H9 (cell line): ENCODE measurements around the gene GRID2. TPM values are rescaled to one million over a fixed set of nuclear protein-coding genes. Genes with fewer than 3 reads are reported as not detected.

Experiments
- DNase-seq: peaks from one replicate; pipeline ENCODE4 v3.0.0-alpha.2; 2017
- H2AFZ ChIP-seq: one replicate; pipeline ENCODE4 v1.6.1; 2013; ENCODE audit warnings: mild to moderate bottlenecking, low read length, control low read depth, moderate library complexity
- H2AK5ac ChIP-seq: 2 replicates; pipeline ENCODE4 v1.6.1; 2013; ENCODE audit warnings: low read length, control low read depth, mixed read lengths; ENCODE audit not compliant: insufficient read length
- H2BK120ac ChIP-seq: one replicate; pipeline ENCODE4 v1.6.1; 2013; ENCODE audit warnings: low read depth, mild to moderate bottlenecking, low read length, control low read depth, inconsistent platforms; ENCODE audit not compliant: poor library complexity, severe bottlenecking
- H2BK12ac ChIP-seq: 2 replicates; pipeline ENCODE4 v1.6.1; 2013; ENCODE audit warnings: low read length, control low read depth, mixed read lengths, low read depth; ENCODE audit not compliant: insufficient read length
- H2BK15ac ChIP-seq: 2 replicates; pipeline ENCODE4 v1.6.1; 2013; ENCODE audit warnings: low read depth, low read length, control low read depth
- H2BK20ac ChIP-seq: one replicate; pipeline ENCODE4 v1.6.1; 2013; ENCODE audit warnings: low read depth, mild to moderate bottlenecking, low read length, control low read depth, inconsistent platforms; ENCODE audit not compliant: poor library complexity, severe bottlenecking
- H2BK5ac ChIP-seq: 2 replicates; pipeline ENCODE4 v1.6.1; 2013; ENCODE audit warnings: low read length, control low read depth, mixed read lengths; ENCODE audit not compliant: insufficient read length
- H3K14ac ChIP-seq: 2 replicates; pipeline ENCODE4 v1.6.1; 2013; ENCODE audit warnings: low read length, control low read depth; ENCODE audit not compliant: insufficient read depth
- H3K18ac ChIP-seq: 2 replicates; pipeline ENCODE4 v1.6.1; 2013; ENCODE audit warnings: low read depth, mild to moderate bottlenecking, mixed read lengths, low read length, control low read depth; ENCODE audit not compliant: insufficient read length
- H3K23ac ChIP-seq: 2 replicates; pipeline ENCODE4 v1.6.1; 2013; ENCODE audit warnings: low read length, control low read depth, mixed read lengths, low read depth; ENCODE audit not compliant: insufficient read length
- H3K23me2 ChIP-seq: 2 replicates; pipeline ENCODE4 v1.6.1; 2013; ENCODE audit warnings: low read depth, mild to moderate bottlenecking, mixed read lengths, low read length, control low read depth; ENCODE audit not compliant: insufficient read length, poor library complexity, severe bottlenecking
- H3K27ac ChIP-seq: 2 replicates; pipeline ENCODE4 v1.5.1; 2013; ENCODE audit warnings: low read length, control low read depth, mixed read lengths, low read depth; ENCODE audit not compliant: insufficient read length
- H3K27me3 ChIP-seq: 2 replicates; pipeline ENCODE4 v1.6.1; 2013; ENCODE audit warnings: low read length, control low read depth, inconsistent platforms; ENCODE audit not compliant: insufficient read depth
- H3K4ac ChIP-seq: 2 replicates; pipeline ENCODE4 v1.6.1; 2013; ENCODE audit warnings: low read depth, mild to moderate bottlenecking, control low read depth, inconsistent platforms, low read length, moderate library complexity
- H3K4me1 ChIP-seq: 2 replicates; pipeline ENCODE4 v1.6.1; 2013; ENCODE audit warnings: low read length, control low read depth, inconsistent platforms; ENCODE audit not compliant: insufficient read depth
- H3K4me2 ChIP-seq: 2 replicates; pipeline ENCODE4 v1.6.1; 2013; ENCODE audit warnings: low read length, control low read depth, mixed read lengths; ENCODE audit not compliant: insufficient read length, insufficient read depth
- H3K56ac ChIP-seq: 2 replicates; pipeline ENCODE4 v1.6.1; 2013; ENCODE audit warnings: low read depth, mild to moderate bottlenecking, mixed read lengths, low read length, control low read depth; ENCODE audit not compliant: insufficient read length
- H3K79me1 ChIP-seq: 2 replicates; pipeline ENCODE4 v1.6.1; 2013; ENCODE audit warnings: low read depth, mild to moderate bottlenecking, moderate library complexity, low read length, control low read depth, inconsistent platforms; ENCODE audit not compliant: insufficient read depth, poor library complexity, severe bottlenecking
- H3K79me2 ChIP-seq: 2 replicates; pipeline ENCODE4 v1.6.1; 2013; ENCODE audit warnings: low read length, control low read depth, inconsistent platforms; ENCODE audit not compliant: insufficient read depth
- H3K9ac ChIP-seq: 2 replicates; pipeline ENCODE4 v1.6.1; 2013; ENCODE audit warnings: low read length, control low read depth, mixed read lengths; ENCODE audit not compliant: insufficient read length; ENCODE audit errors: extremely low read depth
- H3K9me3 ChIP-seq: one replicate; pipeline ENCODE4 v1.6.1; 2013; ENCODE audit warnings: low read depth, low read length, inconsistent platforms; ENCODE audit not compliant: control insufficient read depth
- H3T11ph ChIP-seq: one replicate; pipeline ENCODE4 v1.6.1; 2013; ENCODE audit warnings: mild to moderate bottlenecking, low read length, control low read depth, inconsistent platforms
- H4K20me1 ChIP-seq: one replicate; pipeline ENCODE4 v1.6.1; 2013; ENCODE audit not compliant: control insufficient read depth, insufficient read length, insufficient read depth
- H4K5ac ChIP-seq: 2 replicates; pipeline ENCODE4 v1.6.1; 2013; ENCODE audit warnings: low read depth, mild to moderate bottlenecking, mixed read lengths, low read length, control low read depth; ENCODE audit not compliant: insufficient read length
- H4K8ac ChIP-seq: replicated peaks from 2 replicates; pipeline ENCODE4 v1.6.1; 2013; ENCODE audit warnings: low read length, control low read depth, mixed read lengths, low read depth; ENCODE audit not compliant: insufficient read length
- H4K91ac ChIP-seq: 2 replicates; pipeline ENCODE4 v1.6.1; 2013; ENCODE audit warnings: low read depth, mild to moderate bottlenecking, moderate library complexity, mixed read lengths, low read length, control low read depth; ENCODE audit not compliant: insufficient read length
- H3K27ac Mint-ChIP-seq, 3 experiments: 2 replicates in 2 of 3; 3 replicates in 1 of 3; pipeline ENCODE4 v1.8.0; 2020 to 2021; ENCODE audit warnings: mixed read lengths in 3 of 3, mild to moderate bottlenecking in 1 of 3, moderate library complexity in 1 of 3
- H3K27me3 Mint-ChIP-seq: 2 replicates; pipeline ENCODE4 v1.8.0; 2021; ENCODE audit warnings: low read depth, mild to moderate bottlenecking, moderate library complexity, mixed read lengths
- H3K36me3 Mint-ChIP-seq, 3 experiments: 2 replicates in 2 of 3; 3 replicates in 1 of 3; pipeline ENCODE4 v1.8.0; 2020 to 2021; ENCODE audit warnings: low read depth in 3 of 3, mixed read lengths in 3 of 3; ENCODE audit not compliant: insufficient read depth in 1 of 3
- H3K4me1 Mint-ChIP-seq, 2 experiments: 2 replicates each; pipeline ENCODE4 v1.8.0; 2020; ENCODE audit warnings: mixed read lengths in 2 of 2
- H3K4me3 Mint-ChIP-seq, 2 experiments: 2 replicates in 1 of 2; 3 replicates in 1 of 2; pipeline ENCODE4 v1.8.0; 2020 to 2021; ENCODE audit warnings: mild to moderate bottlenecking in 2 of 2, mixed read lengths in 2 of 2, moderate library complexity in 1 of 2
- H3K9me3 Mint-ChIP-seq, 2 experiments: 2 replicates in 1 of 2; 3 replicates in 1 of 2; pipeline ENCODE4 v1.8.0; 2020; ENCODE audit warnings: mild to moderate bottlenecking in 2 of 2, mixed read lengths in 2 of 2, moderate library complexity in 1 of 2
- CTCF ChIP-seq: fragments of 200-600 bp; sonication (generic); conservative IDR thresholded peaks from 3 replicates; pipeline ENCODE4 v1.8.0; 2021; ENCODE audit warnings: antibody characterized with exemption, mild to moderate bottlenecking
- WGBS: extraction: QIAGEN DNeasy Blood & Tissue Kit; methylation state at CpG from one replicate; pipeline ENCODE4 v1.1.7; 2013; ENCODE audit warnings: missing lambda C conversion rate, low lambda C conversion rate, mixed read lengths; ENCODE audit not compliant: insufficient read length; ENCODE audit errors: extremely low coverage; 5-methylcytosine and 5-hydroxymethylcytosine counted together
- total RNA-seq: library from RNA; stranded (reverse); gene quantifications from 2 replicates; pipeline ENCODE4 v1.2.1, GENCODE V29; 2021

GRID2 gene
- total RNA-seq, 1 experiment from 2014 or later, result 21.8 TPM

- Histone ChIP-seq H3K27me3 (0 out of 2 replicates have a peak, but pooled peaks cover 3% of the 10 kb centered on the region), H3T11ph (no peak overlapping the region), H2BK12ac (no peak overlapping the region), H3K4ac (no peak overlapping the region), H3K4me2 (no peak overlapping the region), H4K20me1 (no peaks in the 10 kb centered on the region), H3K18ac (no peak overlapping the region), H3K9me3 (no peaks in the 10 kb centered on the region), H3K56ac (no peak overlapping the region), H3K79me2 (no peaks in the 10 kb centered on the region), H3K9ac (no peak overlapping the region), H2AK5ac (no peak overlapping the region), H2BK15ac (no peak overlapping the region), H2BK120ac (no peak overlapping the region), H3K4me1 (no peaks in the 10 kb centered on the region), H2BK5ac (no peak overlapping the region), H3K14ac (no peak overlapping the region), H3K27ac (no peak overlapping the region), H4K5ac (no peak overlapping the region), H2AFZ (no peak overlapping the region), H2BK20ac (no peak overlapping the region), H4K8ac (no peak overlapping the region), H3K23ac (no peak overlapping the region), H4K91ac (no peak overlapping the region), H3K79me1 (no peaks in the 10 kb centered on the region), H3K23me2 (no peaks in the 10 kb centered on the region)
- no peak for TF ChIP-seq CTCF
- Mint-ChIP-seq H3K9me3 (no peaks in the 10 kb centered on the region), H3K27me3 (peaks cover 40% of the 10 kb centered on the region), H3K27ac (no peak overlapping the region), H3K36me3 (no peaks in the 10 kb centered on the region), H3K4me3 (no peak overlapping the region), H3K4me1 (peaks cover 13 to 22% of the 10 kb centered on the region in 2 experiments)
- WGBS, result no CpG with 5 or more reads among the region's 1 CpG
- no peak for DNase-seq
These were observed 1110.3 kb downstream of the GRID2 start for GRCh38 chr4:93414041-93414550.
